Upper lobe of left lung (tissue), 6 donors: ENCODE results near the gene CTTNBP2. TPM values are rescaled to one million over a fixed set of nuclear protein-coding genes. Genes with fewer than 3 reads are reported as not detected.

ENCODE experiments used
- ATAC-seq, 2 donors: fragments of 200-7000 bp; cut with Tn5 transposase; one replicate each; pipeline ENCODE4 v1.9.1; 2022; ENCODE audit warnings: mild to moderate bottlenecking in 2 of 2, moderate library complexity in 2 of 2; ENCODE audit not compliant: low FRiP score in 2 of 2
- DNase-seq, 2 donors: peaks; one replicate each; pipeline ENCODE4 v3.0.0-alpha.2; 2019 to 2020
- H3K27ac ChIP-seq, 4 donors: fragments of 200-600 bp; sonication (generic); one replicate each; pipeline ENCODE4 v1.5.1; 2016 to 2019
- H3K27me3 ChIP-seq, 4 donors: fragments of 200-600 bp; sonication (generic); one replicate each; pipeline ENCODE4 v1.5.1; 2017 to 2019
- H3K36me3 ChIP-seq, 4 donors: fragments of 200-600 bp; sonication (generic); one replicate each; pipeline ENCODE4 v1.5.1; 2016 to 2019
- H3K4me1 ChIP-seq, 4 donors: fragments of 200-600 bp; sonication (generic); one replicate each; pipeline ENCODE4 v1.5.1; 2018 to 2019
- H3K4me3 ChIP-seq, 4 donors: fragments of 200-600 bp; sonication (generic); one replicate each; pipeline ENCODE4 v1.5.1; 2017 to 2019; ENCODE audit warnings: mild to moderate bottlenecking in 2 of 4, moderate library complexity in 1 of 4
- H3K9me3 ChIP-seq, 4 donors: fragments of 200-600 bp; sonication (generic); one replicate each; pipeline ENCODE4 v1.5.1; 2018 to 2019
- CTCF ChIP-seq, 6 experiments: fragments of 450-650 bp in 4 of 6; fragments of 200-600 bp in 2 of 6; sonication (generic) in 2 of 6; IDR thresholded peaks; one replicate each; pipeline ENCODE4 v1.5.1; 2016 to 2019; ENCODE audit warnings: antibody characterized with exemption in 6 of 6
- EP300 ChIP-seq, 4 donors: sonication (generic); formaldehyde crosslinking; IDR thresholded peaks; one replicate each; pipeline ENCODE4 v1.5.1; 2017; ENCODE audit warnings: antibody characterized with exemption in 4 of 4, control low read depth in 2 of 4
- POLR2A ChIP-seq, 4 donors: fragments of 450-650 bp; IDR thresholded peaks; one replicate each; pipeline ENCODE4 v1.5.1; 2016 to 2017; ENCODE audit warnings: antibody characterized with exemption in 4 of 4, mild to moderate bottlenecking in 2 of 4
- POLR2AphosphoS5 ChIP-seq, 2 donors: sonication (generic); formaldehyde crosslinking; IDR thresholded peaks; one replicate each; pipeline ENCODE4 v1.5.1; 2017; ENCODE audit warnings: antibody characterized with exemption in 2 of 2
- WGBS, 2 donors: methylation state at CpG; one replicate each; pipeline ENCODE4 v1.1.5; 2017 to 2018; 5-methylcytosine and 5-hydroxymethylcytosine counted together
- total RNA-seq, 6 donors: library from RNA; depleted of rRNA in 4 of 6; stranded (reverse); fragments of >200 nt in 4 of 6; gene quantifications; one replicate each; pipeline versions ENCODE4 v1.1.0 to v1.2.1, GENCODE V29; 2016 to 2021
- donor health status: DM: no; HTN: no; CAD: no; lungs with moderate emphysema.
- donor health status: DM: no; HTN: yes; CAD: no; lungs with severe emphysema.

Gene CTTNBP2
- total RNA-seq, 6 donors from 2014 or later, result 3.3 to 7.0 (median 5.1) TPM

GRCh38 chr7:117689406-117689805 is 183.8 kb downstream of the CTTNBP2 start:
- Histone ChIP-seq H3K9me3 (no peaks in the 10 kb centered on the region), H3K4me3 (no peak overlapping the region), H3K27me3 (no peaks in the 10 kb centered on the region), H3K27ac (no peak overlapping the region), H3K4me1 (no peaks in the 10 kb centered on the region), H3K36me3 (no peaks in the 10 kb centered on the region)
- DNase-seq (no peak), ATAC-seq (no peak)
- no peak for TF ChIP-seq POLR2A (IDR thresholded peaks at IDR 0.05)
- TF ChIP-seq POLR2AphosphoS5 (IDR thresholded peaks at IDR 0.05), result no peak
- no peak for TF ChIP-seq CTCF (IDR thresholded peaks at IDR 0.05)
- TF ChIP-seq EP300 (IDR thresholded peaks at IDR 0.05), result no peak

GRCh38 chr7:117688126-117688525 is 185.1 kb downstream of the CTTNBP2 start:
- no peak for ATAC-seq
- no peak overlapping the region for H3K4me3 ChIP-seq
- no peaks in the 10 kb centered on the region for H3K4me1 ChIP-seq
- H3K27me3 ChIP-seq, result no peaks in the 10 kb centered on the region
- WGBS, 2 donors, result 87 to 92% methylated on average over 2 of the region's 2 CpGs
- no peaks in the 10 kb centered on the region for H3K9me3 ChIP-seq
- DNase-seq, result no peak
- no peaks in the 10 kb centered on the region for H3K36me3 ChIP-seq
- no peak overlapping the region for H3K27ac ChIP-seq
- TF ChIP-seq CTCF (IDR thresholded peaks at IDR 0.05) (no peak), POLR2A (IDR thresholded peaks at IDR 0.05) (no peak), EP300 (IDR thresholded peaks at IDR 0.05) (no peak), POLR2AphosphoS5 (IDR thresholded peaks at IDR 0.05) (no peak)

- Histone ChIP-seq H3K36me3 (no peaks in the 10 kb centered on the region), H3K9me3 (no peaks in the 10 kb centered on the region), H3K4me1 (peaks cover 0 to 3% (median 0%) of the 10 kb centered on the region in 4 donors), H3K27me3 (no peaks in the 10 kb centered on the region), H3K27ac (no peak overlapping the region), H3K4me3 (no peak overlapping the region)
- no peak for TF ChIP-seq CTCF (IDR thresholded peaks at IDR 0.05)
- no peak for TF ChIP-seq POLR2AphosphoS5 (IDR thresholded peaks at IDR 0.05)
- no peak for TF ChIP-seq POLR2A (IDR thresholded peaks at IDR 0.05)
- TF ChIP-seq EP300 (IDR thresholded peaks at IDR 0.05), result no peak
- no peak for DNase-seq
- ATAC-seq, result no peak
These were observed 186.8 kb downstream of the CTTNBP2 start for GRCh38 chr7:117686311-117686935.

GRCh38 chr7:117685795-117686194 is 187.4 kb downstream of the CTTNBP2 start:
- no peak for ATAC-seq
- no peak overlapping the region for H3K4me3 ChIP-seq
- H3K27ac ChIP-seq, result no peak overlapping the region
- H3K4me1 ChIP-seq, result peaks cover 0 to 3% (median 0%) of the 10 kb centered on the region in 4 donors
- no peaks in the 10 kb centered on the region for H3K36me3 ChIP-seq
- no peaks in the 10 kb centered on the region for H3K27me3 ChIP-seq
- TF ChIP-seq EP300 (IDR thresholded peaks at IDR 0.05), result no peak
- no peak for TF ChIP-seq POLR2AphosphoS5 (IDR thresholded peaks at IDR 0.05)
- TF ChIP-seq POLR2A (IDR thresholded peaks at IDR 0.05), result no peak
- TF ChIP-seq CTCF (IDR thresholded peaks at IDR 0.05), result no peak
- no peak for DNase-seq
- no peaks in the 10 kb centered on the region for H3K9me3 ChIP-seq

GRCh38 chr7:117683430-117684175 is 189.6 kb downstream of the CTTNBP2 start:
- H3K4me3 ChIP-seq, result no peak overlapping the region
- H3K27ac ChIP-seq, result no peak overlapping the region
- no peaks in the 10 kb centered on the region for H3K27me3 ChIP-seq
- no peak for DNase-seq
- ATAC-seq, result no peak
- TF ChIP-seq CTCF (IDR thresholded peaks at IDR 0.05) (no peak), EP300 (IDR thresholded peaks at IDR 0.05) (no peak), POLR2AphosphoS5 (IDR thresholded peaks at IDR 0.05) (no peak), POLR2A (IDR thresholded peaks at IDR 0.05) (no peak)
- no peaks in the 10 kb centered on the region for H3K36me3 ChIP-seq
- WGBS, 2 donors, result 74 to 82% methylated on average over 8 of the region's 8 CpGs
- H3K9me3 ChIP-seq, result no peaks in the 10 kb centered on the region
- H3K4me1 ChIP-seq, result peaks cover 0 to 3% (median 0%) of the 10 kb centered on the region in 4 donors
